VCaP (cell line): ENCODE data around the gene TRPM3.

Experiments used
- H3K27ac ChIP-seq: fragments of 450-650 bp; 2 replicates; pipeline ENCODE4 v1.5.1; 2017
- TF ChIP-seq, protein P1 (sequence below): fragments of 450-650 bp; conservative IDR thresholded peaks from 2 replicates; pipeline ENCODE4 v1.5.1; 2017; ENCODE audit warnings: mild to moderate bottlenecking, moderate library complexity

The TRPM3 gene

DNA sequence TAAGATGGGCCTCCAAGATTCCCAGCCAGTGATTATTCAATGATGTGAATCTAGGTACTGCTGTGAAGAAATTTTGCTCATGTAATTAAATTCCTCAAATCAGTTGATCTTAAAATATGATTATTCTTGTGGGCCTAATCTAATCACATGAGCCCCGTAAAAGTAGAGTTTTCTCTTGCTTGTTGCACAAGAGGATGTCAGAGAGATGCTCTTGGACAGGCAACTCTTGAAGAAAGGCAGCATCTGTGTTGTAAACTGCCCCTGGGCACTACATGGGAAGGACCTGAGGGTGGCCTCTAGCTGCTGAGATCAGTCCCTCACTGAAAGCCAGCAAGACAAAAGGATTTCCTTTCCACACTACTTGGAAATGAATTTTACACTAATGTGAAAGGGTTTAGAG lies 132.9 kb downstream of the TRPM3 start:
- H3K27ac ChIP-seq, result no peak overlapping the region
- TF ChIP-seq, protein P1, sequence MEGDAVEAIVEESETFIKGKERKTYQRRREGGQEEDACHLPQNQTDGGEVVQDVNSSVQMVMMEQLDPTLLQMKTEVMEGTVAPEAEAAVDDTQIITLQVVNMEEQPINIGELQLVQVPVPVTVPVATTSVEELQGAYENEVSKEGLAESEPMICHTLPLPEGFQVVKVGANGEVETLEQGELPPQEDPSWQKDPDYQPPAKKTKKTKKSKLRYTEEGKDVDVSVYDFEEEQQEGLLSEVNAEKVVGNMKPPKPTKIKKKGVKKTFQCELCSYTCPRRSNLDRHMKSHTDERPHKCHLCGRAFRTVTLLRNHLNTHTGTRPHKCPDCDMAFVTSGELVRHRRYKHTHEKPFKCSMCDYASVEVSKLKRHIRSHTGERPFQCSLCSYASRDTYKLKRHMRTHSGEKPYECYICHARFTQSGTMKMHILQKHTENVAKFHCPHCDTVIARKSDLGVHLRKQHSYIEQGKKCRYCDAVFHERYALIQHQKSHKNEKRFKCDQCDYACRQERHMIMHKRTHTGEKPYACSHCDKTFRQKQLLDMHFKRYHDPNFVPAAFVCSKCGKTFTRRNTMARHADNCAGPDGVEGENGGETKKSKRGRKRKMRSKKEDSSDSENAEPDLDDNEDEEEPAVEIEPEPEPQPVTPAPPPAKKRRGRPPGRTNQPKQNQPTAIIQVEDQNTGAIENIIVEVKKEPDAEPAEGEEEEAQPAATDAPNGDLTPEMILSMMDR, result no peak

DNA sequence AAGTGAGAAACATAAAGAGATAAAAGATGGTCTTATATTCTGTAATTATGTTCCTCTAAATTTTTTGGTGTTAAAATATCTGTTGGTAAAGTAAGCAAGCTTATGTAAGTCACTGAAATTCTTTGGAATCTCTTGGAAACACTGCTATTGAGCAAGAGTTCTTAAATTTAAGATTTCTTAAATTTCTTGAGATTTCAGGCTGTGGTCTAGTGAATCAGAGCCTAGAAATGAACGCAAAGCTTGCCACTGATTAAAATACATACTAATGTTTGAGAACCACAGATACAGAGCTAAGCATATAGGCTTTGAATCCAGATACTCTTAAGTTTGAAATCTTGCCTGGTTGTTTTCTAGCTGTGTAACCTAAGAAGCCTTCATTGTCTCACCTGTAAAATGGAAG lies 133.4 kb downstream of the TRPM3 start:
- TF ChIP-seq, protein P1, result no peak
- H3K27ac ChIP-seq, result no peak overlapping the region

DNA sequence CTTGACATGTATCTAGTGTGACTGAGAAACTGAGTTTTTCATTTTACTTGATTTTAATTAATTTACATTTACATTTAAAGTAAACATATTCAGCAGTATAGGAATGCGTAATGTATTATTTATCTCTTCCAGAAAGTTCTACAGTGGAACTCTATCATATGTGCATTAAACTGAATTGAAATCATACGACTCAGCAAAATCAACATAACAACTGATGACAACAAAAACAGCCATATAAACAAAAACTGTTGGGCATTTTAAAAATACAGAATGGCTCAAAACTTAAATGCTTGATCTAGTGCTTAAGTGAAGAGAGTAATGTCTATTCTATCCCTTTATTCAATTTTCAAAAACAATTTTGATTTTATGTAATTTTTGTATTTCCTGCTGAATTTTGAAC lies 134.4 kb downstream of the TRPM3 start:
- H3K27ac ChIP-seq, result no peak overlapping the region
- TF ChIP-seq, protein P1, result no peak

DNA sequence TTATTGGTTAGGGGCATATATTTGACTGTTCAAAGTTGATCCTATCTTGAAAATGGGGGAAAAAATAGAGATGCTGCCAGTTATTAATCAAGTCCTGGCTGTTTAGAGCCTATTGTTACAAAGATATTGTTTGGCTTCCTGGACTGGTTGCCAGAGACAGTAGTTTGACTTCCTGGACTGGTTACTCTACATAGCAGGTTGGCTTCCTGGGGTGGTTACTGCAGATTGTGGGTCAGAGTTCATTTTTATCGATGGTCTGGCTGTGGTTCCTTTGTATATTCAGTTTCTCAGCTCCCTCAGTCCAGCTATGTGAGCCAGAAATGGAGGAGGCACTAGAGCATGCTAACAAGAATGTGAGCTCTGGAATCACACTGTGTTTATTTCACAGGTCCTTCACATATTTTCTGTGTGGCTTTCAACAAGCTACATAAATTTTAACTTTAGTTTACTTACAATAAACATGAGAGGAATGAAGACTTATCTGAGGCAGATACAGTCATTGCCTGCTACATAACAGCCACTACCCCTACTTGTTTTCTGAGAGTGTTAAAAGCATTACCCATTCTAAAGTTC lies 137.6 kb downstream of the TRPM3 start:
- TF ChIP-seq, protein P1, result no peak
- no peak overlapping the region for H3K27ac ChIP-seq

DNA sequence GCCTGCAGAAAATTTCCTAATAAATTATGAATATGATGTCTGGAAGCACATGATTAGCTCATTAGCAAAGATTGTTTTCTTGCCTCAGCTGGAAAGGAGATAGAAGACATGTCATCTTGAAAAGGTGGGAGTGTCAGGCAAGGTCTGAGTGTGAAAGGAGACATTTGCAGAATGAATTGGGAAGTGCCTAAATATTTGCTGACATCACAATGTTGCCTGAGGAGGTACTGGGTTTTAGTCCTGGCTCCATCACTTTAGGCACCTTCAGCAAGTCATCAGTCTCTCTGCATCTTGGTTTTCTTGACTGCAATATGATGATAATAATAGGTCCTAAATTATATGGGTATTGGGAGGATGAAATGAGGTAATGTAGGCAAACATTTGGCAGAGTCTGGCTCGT lies 140.1 kb downstream of the TRPM3 start:
- no peak overlapping the region for H3K27ac ChIP-seq
- TF ChIP-seq, protein P1, result no peak

DNA sequence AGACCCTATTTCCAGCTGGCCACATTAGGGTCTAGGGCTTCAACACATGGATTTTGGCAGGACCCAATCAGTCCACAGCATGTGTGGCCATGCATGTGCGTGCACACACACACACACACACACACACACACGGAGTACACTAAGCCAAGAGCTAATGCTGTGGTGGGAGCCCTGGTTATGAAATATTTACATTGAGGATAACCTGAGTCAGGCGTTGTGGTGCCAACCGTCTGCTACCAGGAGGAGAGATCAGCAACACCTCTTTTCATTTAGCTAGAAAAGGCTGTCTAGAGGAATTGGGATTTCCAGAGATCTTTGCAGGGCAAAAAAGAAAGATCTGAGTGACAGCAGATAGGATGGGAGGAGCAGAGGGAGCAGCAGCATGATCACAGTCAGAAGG lies 141.5 kb downstream of the TRPM3 start:
- TF ChIP-seq, protein P1, result no peak
- no peak overlapping the region for H3K27ac ChIP-seq

DNA sequence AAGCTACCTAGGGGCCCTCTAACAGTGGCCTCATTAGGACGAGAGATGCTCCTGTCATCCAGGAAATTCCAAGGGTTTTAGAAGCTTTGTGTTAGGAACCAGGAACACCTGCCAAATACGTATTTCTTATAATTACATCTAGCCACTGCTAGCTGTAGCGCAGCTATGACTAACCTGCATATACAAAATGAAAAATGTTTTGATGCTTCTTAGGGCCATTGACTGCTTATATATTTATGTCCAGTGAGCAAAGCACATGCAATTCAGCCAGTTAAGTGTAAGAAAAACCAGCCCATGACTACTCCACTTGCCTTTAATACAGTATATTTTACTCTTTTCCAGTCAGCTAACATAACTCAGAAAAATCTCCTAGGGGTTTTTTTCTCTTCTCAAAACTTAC lies 143.3 kb downstream of the TRPM3 start:
- TF ChIP-seq, protein P1, result no peak
- H3K27ac ChIP-seq, result no peak overlapping the region
